Transverse colon (tissue), 4 donors: Measurements from ENCODE around the gene STARD13.

Source experiments
- CTCF ChIP-seq, 5 experiments: fragments of 200-600 bp in 3 of 5; fragments of 450-650 bp in 2 of 5; sonication (generic) in 3 of 5; IDR thresholded peaks; 1 replicate in 2 of 5; 2 replicates in 3 of 5; pipeline ENCODE4 v1.5.1; 2016 to 2017; ENCODE audit warnings: antibody characterized with exemption in 5 of 5, inconsistent platforms in 3 of 5, mild to moderate bottlenecking in 2 of 5, moderate library complexity in 1 of 5
- EP300 ChIP-seq: sonication (generic); formaldehyde crosslinking; IDR thresholded peaks from one replicate; pipeline ENCODE4 v1.6.1; 2017; ENCODE audit warnings: antibody characterized with exemption, low read depth
- POLR2A ChIP-seq: fragments of 450-650 bp; IDR thresholded peaks from one replicate; pipeline ENCODE4 v1.6.1; 2016; ENCODE audit warnings: antibody characterized with exemption, mild to moderate bottlenecking, moderate library complexity
- POLR2AphosphoS5 ChIP-seq, 3 donors: sonication (generic); formaldehyde crosslinking; IDR thresholded peaks; one replicate each; pipeline ENCODE4 v1.6.1; 2016; ENCODE audit warnings: antibody characterized with exemption in 3 of 3

- TF ChIP-seq CTCF (IDR thresholded peaks at IDR 0.05), result no peak
- no peak for TF ChIP-seq POLR2A
- no peak for TF ChIP-seq POLR2AphosphoS5 (IDR thresholded peaks at IDR 0.05)
- TF ChIP-seq EP300, result no peak
These were observed 93.9 kb downstream of the STARD13 start for GRCh38 chr13:33191425-33192210.
